ENCODE data around the gene SYF2.

Gene SYF2

GRCh38 chr1:25182629-25183028, 49.7 kb downstream of the SYF2 start:
- no peak for DNase-seq

- DNase-seq = no peak
Observed at GRCh38 chr1:25180996-25181395, 51.3 kb downstream of the SYF2 start.

- no peak for DNase-seq
Observed at GRCh38 chr1:25178917-25179561, 53.3 kb downstream of the SYF2 start.

- DNase-seq = no peak
Observed at GRCh38 chr1:25174730-25175612, 57.3 kb downstream of the SYF2 start.

- no peak for DNase-seq
Observed at GRCh38 chr1:25174363-25174729, 58.0 kb downstream of the SYF2 start.

- DNase-seq = no peak
Observed at GRCh38 chr1:25173809-25174340, 58.4 kb downstream of the SYF2 start.
